GM21737 (cell line): Measurements from ENCODE around the gene BCKDK.
"Not testable (repeated sequence)": the region's sequence is repeated elsewhere in the genome, so short reads cannot be mapped to it uniquely, and the experiment has no call there.

ENCODE experiments used
- ATAC-seq: cut with Tn5 transposase; IDR thresholded peaks from one replicate; pipeline ENCODE4 v1.9.1; 2021; ENCODE audit warnings: mild to moderate bottlenecking, moderate library complexity; ENCODE audit not compliant: unreplicated experiment

BCKDK gene

GRCh38 chr16:31094424-31095120, 13.6 kb upstream of the BCKDK start, which contains the start of gene VKORC1:
Gene VKORC1, minus strand, starts transcription at chr16:31094797. Its CDS starts 68 bp downstream, at chr16:31094729.
- peak; percentile 84 for ATAC-seq

GRCh38 chr16:31099860-31100638, 8.1 kb upstream of the BCKDK start:
- ATAC-seq: no peak

DNA sequence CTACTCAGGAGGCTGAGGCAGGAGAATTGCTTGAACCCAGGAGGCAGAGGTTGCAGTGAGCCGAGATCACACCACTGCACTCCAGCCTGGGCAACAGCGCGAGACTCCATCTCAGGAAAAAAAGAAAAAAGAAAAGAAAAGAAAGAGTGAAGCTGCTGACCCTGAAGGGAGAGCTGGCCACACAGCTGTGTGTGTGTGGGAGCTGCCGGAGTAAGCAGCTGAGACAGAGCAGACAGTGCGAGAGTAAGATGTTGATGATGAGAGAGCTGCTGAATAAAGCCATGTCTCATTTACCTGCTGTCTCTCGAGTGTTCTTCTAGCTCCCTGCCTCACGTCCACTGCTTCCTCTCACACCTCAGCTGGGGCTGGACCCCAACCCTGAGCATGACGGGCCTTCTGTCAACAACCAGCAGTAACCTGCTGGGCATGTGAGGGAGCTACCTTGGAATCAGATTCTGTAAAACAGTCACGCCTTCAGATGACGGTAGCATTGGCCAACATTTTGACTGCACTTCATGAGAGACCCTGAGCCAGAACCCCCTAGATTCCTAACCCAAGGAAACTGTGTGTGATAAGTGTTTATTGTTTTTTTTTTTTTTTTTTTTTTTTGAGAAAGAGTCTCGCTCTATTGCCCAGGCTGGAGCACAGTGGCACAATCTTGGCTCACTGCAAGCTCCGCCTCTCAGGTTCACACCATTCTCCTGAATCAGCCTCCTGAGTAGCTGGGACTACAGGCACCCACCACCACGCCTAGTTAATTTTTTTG, 7.1 kb upstream of the BCKDK start:
- not testable (repeated sequence) for ATAC-seq

DNA sequence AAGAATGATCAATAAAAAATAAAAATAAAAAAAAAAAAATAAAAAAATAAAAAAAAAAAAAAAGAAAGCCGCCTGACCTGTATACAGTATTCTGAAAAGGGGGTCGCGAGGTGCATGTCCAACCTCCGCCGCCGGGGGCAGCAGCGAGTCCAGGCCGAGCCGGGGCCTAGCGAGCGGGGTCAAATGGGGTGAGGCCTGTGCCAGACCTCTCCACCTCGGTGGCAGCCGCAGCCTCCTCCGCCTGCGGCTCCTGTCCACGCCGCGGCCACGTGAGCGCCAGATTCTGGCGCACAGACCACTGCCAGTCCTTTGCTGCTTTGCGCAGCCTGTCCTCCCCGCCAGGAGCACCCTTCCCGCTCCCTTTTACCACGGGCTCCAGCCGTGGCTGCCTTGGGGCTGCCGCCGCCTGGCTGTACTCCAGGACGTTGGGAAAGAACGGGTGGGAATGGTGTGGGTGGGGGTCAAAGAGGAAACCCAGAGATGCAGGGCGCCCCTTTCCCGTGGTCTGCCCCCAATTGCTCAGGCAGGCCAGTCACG, 2.4 kb upstream of the BCKDK start:
- ATAC-seq: no peak

DNA sequence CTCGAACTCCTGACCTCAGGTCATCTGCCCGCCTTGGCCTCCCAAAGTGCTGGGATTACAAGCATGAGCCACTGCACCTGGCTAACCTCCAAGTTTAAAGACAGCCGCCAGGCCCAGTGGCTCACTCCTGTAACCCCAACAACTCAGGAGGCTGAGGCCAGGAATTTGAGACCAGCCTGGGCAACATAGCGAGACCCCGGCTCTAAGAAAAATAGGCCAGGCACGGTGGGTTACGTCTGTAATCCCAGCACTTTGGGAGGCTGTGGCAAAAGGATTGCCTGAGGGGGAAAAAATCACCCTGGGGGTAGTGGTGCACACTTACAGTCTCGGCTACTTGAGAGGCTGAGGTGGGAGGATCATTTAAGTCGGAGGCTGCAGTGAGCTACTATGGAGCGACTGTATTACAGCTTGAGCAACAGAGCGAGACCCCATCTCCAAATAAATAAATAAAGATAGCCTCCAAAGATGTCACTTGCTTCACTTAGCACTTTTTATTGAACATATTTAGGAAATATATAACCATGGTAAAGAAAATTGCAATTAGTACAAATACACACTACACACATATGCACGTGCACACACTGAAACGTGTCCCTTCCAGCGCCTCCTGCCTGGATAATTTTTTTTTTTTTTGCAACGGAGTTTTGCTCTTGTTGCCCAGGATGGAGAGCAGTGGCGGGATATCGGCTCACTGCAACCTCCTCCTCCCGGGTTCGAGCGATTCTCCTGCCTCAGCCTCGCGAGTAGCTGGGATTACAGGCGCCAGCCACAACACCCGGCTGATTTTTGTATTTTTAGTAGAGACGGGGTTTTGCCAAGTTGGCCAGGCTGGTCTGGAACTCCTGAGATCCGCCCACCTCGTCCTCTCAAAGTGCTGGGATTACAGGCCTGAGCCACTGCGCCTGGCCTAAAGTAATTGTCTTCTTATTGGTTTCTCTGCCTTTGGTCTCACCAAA, 1.4 kb upstream of the BCKDK start:
- ATAC-seq: no peak

GRCh38 chr16:31107465-31107867, 720 bp upstream of the BCKDK start:
- peak; percentile 41 for ATAC-seq

GRCh38 chr16:31108794-31109558, 790 bp downstream of the BCKDK start:
- ATAC-seq: no peak

GRCh38 chr16:31109622-31110021, 1.4 kb downstream of the BCKDK start:
- no peak for ATAC-seq

DNA sequence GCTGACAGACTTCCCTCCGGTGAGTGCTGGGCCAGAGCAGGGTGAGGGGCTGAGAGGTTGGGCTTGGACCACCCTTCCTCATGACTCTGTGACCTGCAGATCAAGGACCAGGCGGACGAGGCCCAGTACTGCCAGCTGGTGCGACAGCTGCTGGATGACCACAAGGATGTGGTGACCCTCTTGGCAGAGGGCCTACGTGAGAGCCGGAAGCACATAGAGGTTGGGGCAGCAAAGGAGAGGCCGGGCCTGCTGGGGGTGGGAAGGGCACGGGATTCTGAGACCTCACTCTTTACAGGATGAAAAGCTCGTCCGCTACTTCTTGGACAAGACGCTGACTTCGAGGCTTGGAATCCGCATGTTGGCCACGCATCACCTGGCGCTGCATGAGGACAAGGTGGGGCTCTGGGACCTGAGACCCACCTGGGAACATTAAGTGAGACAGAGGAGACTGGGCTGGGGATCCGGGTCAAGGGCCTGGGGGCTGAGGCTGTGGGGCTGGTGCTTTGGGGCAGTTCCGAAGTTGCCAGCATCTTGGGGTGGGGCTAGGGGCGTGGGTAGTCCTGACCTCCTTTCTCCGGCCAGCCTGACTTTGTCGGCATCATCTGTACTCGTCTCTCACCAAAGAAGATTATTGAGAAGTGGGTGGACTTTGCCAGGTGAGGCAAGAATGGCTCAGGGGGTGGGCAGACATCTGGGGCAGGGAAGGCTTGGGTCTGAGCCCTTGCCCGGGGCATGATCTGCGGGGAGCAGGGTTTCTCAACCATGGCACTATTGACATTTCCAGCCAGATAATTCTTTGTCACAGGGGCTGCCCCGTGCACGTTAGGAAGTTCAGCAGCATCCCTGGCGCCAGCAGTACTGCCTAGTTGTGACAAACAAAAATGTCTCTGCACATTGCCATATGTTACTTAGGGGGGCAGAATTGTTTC, 2.2 kb downstream of the BCKDK start:
- ATAC-seq: no peak

GRCh38 chr16:31111881-31112466, 3.8 kb downstream of the BCKDK start:
- no peak for ATAC-seq

GRCh38 chr16:31112711-31113110, 4.5 kb downstream of the BCKDK start:
- no peak for ATAC-seq

GRCh38 chr16:31113121-31114120, 5.2 kb downstream of the BCKDK start:
- ATAC-seq: no peak

DNA sequence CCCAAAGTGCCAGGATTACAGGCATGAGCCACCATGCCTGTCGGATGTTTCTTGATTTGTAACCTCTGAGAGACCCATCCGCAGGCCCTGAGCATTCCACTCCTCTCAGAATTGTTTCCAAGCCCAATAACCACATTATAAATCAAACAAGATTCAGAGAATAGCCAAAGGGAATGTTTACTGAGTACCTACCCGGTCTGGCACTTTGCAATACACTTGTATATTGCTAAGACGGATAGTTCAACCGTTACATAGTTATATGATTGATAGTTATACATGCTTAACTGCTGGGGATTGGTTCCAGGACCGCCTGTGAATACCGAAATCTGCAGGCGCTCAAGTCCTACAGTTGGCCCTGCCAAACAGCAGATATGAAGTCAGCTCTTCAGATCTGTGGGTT, 6.3 kb downstream of the BCKDK start:
- ATAC-seq: no peak

- ATAC-seq: peak; percentile 86
These were observed 9.4 kb downstream of the BCKDK start, which contains the start of gene KAT8 for GRCh38 chr16:31117384-31118222. Gene KAT8, plus strand, starts transcription at chr16:31117664. Its CDS starts 18 bp downstream, at chr16:31117682.

DNA sequence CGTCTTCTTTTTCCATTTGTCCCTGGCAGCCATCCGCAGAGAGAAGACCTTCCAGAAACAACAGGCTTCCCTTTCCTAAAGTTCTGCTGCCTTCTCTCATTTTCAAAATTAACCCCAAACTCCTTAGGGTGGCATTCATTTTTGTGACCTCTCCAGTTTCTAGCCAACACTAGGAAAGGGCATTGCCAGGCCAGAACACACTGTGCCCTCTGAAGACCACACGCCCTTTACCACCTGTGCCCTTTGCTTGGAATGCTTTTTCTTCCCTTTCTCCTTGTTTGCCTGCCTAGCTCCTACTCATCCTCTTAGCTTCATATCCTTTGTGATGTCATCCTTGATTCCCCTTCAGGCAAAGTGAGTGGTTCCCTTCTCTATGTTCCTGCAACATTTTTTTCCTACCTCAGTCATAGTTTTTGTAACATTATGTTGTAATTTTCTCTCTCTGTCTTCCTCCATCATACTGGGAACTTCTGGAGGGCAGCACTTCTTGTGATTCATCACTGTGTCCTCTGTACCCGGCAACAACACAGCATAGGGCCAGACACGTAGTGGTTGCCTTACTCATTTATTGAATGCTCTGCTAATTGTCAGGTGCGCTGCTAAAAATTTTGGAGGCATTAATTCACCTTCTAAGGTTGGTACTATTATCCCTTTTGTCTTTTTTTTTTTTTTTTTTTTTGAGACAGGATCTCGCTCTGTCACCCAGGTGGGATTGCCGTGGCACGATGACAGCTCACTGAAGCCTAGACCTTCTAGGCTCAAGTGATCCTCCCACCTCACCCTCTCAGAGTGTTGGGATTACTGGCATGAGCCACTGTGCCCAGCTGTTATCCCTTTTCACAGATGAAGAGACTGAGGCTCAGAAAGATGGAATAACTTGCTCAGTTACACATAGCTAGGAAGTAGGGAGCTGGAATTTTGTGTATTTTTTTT, 10.3 kb downstream of the BCKDK start:
- ATAC-seq: no peak
